ENCODE data around the gene HTR1B.

HTR1B gene

GRCh38 chr6:77463308-77463860 is at the start of gene HTR1B:
TSS of gene HTR1B (minus strand) at chr6:77463491. CDS start at chr6:77463403, 88 bp downstream.
- DNase-seq: no peak

GRCh38 chr6:77512554-77512953 is 49.3 kb upstream of the HTR1B start:
- no peak for DNase-seq

GRCh38 chr6:77511860-77512259 is 48.6 kb upstream of the HTR1B start:
- DNase-seq: no peak

GRCh38 chr6:77502981-77503380 is 39.7 kb upstream of the HTR1B start:
- DNase-seq: no peak

- no peak for DNase-seq
Measured at GRCh38 chr6:77492530-77492929, 29.2 kb upstream of the HTR1B start.

GRCh38 chr6:77487808-77488425 is 24.6 kb upstream of the HTR1B start:
- no peak for DNase-seq

- DNase-seq: no peak
Measured at GRCh38 chr6:77482981-77483380, 19.7 kb upstream of the HTR1B start.

- no peak for DNase-seq
Measured at GRCh38 chr6:77474973-77475372, 11.7 kb upstream of the HTR1B start.

- DNase-seq: no peak
Measured at GRCh38 chr6:77474286-77474956, 11.1 kb upstream of the HTR1B start.

- no peak for DNase-seq
Measured at GRCh38 chr6:77470983-77471382, 7.7 kb upstream of the HTR1B start.

- no peak for DNase-seq
Measured at GRCh38 chr6:77468939-77469338, 5.6 kb upstream of the HTR1B start.

- DNase-seq: no peak
Measured at GRCh38 chr6:77466451-77467437, 3.5 kb upstream of the HTR1B start.

- DNase-seq: peak; percentile 35
Measured at GRCh38 chr6:77466055-77466450, 2.8 kb upstream of the HTR1B start.

GRCh38 chr6:77464495-77464867 is 1.2 kb upstream of the HTR1B start:
- DNase-seq: no peak

GRCh38 chr6:77463861-77464494 is 687 bp upstream of the HTR1B start:
- DNase-seq: peak; percentile 33

- DNase-seq: peak; percentile 45
Measured at GRCh38 chr6:77462359-77463307, 658 bp downstream of the HTR1B start.

GRCh38 chr6:77461796-77462195 is 1.5 kb downstream of the HTR1B start:
- DNase-seq: no peak

GRCh38 chr6:77458421-77458820 is 4.9 kb downstream of the HTR1B start:
- no peak for DNase-seq

GRCh38 chr6:77457720-77458349 is 5.5 kb downstream of the HTR1B start:
- DNase-seq: no peak

- DNase-seq: no peak
Measured at GRCh38 chr6:77456531-77457248, 6.6 kb downstream of the HTR1B start.

Measured in 8988T (cell line).